ENCODE measurements around the gene NLRP3. TPM values are rescaled to one million over a fixed set of nuclear protein-coding genes. Genes with fewer than 3 reads are reported as not detected.
"Not testable (repeated sequence)": the region's sequence is repeated elsewhere in the genome, so short reads cannot be mapped to it uniquely, and the experiment has no call there.

The NLRP3 gene
- total RNA-seq, 1 donor from 2014 or later, result 1.4 TPM

- DNase-seq, result no peak
These were observed 25.0 kb upstream of the NLRP3 start for GRCh38 chr1:247390996-247391395.

- DNase-seq, result no peak
These were observed 23.9 kb upstream of the NLRP3 start for GRCh38 chr1:247392088-247392487.

- not testable (repeated sequence) for DNase-seq
These were observed 20.9 kb upstream of the NLRP3 start for GRCh38 chr1:247395075-247395474.

DNA sequence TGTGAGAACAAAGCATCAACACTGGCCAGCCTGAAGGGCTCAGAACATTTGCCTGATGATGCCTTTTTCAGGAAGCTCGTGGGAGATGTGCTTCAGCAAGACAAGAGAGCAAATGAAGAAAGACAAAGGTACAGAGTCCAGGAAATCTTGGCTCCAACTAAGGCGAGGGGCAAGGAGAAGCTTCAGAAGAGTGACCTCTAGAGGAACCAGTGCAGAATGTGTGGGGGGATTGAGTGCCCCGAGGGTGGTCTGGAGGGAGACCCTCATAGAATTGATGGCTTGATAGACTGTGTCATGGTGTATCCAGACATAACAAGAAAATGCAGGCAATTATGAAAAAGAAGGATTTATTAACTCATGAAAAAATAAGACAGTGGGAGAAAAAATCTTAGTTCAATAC is 15.3 kb upstream of the NLRP3 start:
- no peak for DNase-seq

- no peak for DNase-seq
These were observed 14.5 kb upstream of the NLRP3 start for GRCh38 chr1:247401310-247402119.

GRCh38 chr1:247402120-247402675 is 13.8 kb upstream of the NLRP3 start:
- no peak for DNase-seq

- DNase-seq, result no peak
These were observed 9.8 kb upstream of the NLRP3 start for GRCh38 chr1:247406014-247406656.

GRCh38 chr1:247407180-247407616 is 8.8 kb upstream of the NLRP3 start:
- DNase-seq, result no peak

DNA sequence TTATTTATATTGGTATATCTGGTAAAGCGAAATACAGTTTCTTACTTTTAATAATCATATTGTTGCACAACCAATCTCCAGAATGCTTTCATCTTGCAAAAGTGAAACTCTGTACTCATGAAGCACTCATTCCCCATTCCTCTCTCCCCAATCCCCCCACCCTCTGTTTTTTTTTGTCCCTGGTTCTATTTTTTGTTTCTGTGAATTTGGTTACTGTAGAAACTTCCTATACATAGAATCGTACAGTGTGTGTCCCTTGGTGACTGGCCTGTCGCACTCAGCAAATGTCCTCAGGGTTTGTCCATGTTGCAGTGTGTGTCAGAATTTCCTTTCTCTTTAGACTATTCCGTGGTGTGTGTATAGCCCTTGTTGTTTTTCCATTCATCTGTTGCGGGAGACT is 7.9 kb upstream of the NLRP3 start:
- no peak for DNase-seq

DNA sequence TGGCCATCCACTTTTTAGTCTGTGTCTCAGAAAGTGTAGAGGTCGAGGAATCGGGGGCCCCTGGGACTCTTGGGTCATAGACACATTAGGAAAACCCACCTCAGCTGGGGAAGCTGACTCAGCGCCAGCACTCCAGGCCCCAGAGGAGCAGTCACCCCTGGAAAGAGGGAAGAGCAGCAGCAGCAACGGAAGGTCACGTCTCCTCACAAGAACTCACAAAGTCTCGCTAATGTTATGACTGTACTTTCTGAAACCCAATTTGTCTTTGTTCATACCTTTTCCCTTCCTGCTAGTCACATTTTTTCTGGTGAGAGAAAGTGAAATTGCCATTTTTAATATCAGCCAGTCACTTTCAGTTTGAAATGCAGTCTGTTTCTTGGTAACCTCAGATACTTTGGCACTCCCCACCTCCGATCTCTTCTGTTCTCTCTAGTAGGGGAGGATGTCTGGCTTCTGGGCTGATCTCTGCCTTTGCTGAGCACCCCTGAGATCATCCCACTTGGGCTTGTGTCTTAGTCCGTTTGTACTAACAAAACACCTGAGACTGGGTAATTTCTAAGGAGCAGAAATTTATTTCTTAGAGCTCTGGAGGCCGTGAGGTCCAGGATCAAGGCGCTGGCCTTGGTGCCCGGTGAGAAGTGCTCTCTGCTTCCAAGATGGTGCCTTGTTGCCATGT is 6.0 kb upstream of the NLRP3 start:
- DNase-seq, result no peak

GRCh38 chr1:247411621-247412327 is 4.2 kb upstream of the NLRP3 start:
- no peak for DNase-seq

- DNase-seq, result no peak
These were observed 1.9 kb downstream of the NLRP3 start for GRCh38 chr1:247417831-247418230.

DNA sequence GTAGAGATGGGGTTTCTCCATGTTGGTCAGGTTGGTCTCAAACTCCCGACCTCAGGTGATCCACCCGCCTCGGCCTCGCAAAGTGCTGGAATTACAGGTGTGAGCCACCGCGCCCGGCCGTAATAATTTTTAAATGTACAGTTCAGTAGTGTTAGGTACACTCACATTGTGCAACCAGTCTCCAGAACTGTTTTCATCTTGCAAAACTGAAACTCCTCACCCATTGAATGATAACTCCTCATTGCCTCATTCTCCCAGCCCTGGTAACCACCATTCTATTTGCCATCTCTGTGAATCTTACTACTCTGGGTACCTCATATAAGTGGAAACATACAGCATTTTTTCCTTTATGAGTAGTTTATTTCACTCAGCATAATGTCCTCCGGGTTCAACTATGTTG is 3.4 kb downstream of the NLRP3 start:
- no peak for DNase-seq

GRCh38 chr1:247421074-247421473 is 5.1 kb downstream of the NLRP3 start:
- DNase-seq, result no peak

- no peak for DNase-seq
These were observed 13.5 kb downstream of the NLRP3 start for GRCh38 chr1:247429496-247429895.

DNA sequence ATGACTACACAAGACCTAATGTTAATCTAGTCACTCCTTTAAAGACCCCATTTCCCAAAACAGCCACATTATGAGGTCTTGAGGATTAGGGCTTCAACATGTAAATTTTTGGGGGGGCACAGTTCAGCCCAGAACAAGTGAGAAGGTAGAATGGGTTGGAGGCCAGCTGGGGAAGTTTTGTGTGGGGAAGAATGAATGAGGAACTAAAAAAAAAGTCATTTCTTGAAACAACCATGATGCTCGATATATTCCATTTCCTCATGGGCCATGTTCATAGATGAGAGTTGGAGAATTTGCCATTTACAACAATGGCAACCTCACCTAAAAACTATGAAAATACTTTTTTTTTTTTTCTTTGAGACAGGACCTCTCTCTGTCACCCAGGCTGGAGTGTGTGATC is 14.5 kb downstream of the NLRP3 start:
- DNase-seq, result no peak

- no peak for DNase-seq
These were observed 15.7 kb downstream of the NLRP3 start for GRCh38 chr1:247431643-247432042.

- no peak for DNase-seq
These were observed 18.0 kb downstream of the NLRP3 start for GRCh38 chr1:247434005-247434404.

GRCh38 chr1:247435030-247435758 is 19.2 kb downstream of the NLRP3 start:
- no peak for DNase-seq

DNA sequence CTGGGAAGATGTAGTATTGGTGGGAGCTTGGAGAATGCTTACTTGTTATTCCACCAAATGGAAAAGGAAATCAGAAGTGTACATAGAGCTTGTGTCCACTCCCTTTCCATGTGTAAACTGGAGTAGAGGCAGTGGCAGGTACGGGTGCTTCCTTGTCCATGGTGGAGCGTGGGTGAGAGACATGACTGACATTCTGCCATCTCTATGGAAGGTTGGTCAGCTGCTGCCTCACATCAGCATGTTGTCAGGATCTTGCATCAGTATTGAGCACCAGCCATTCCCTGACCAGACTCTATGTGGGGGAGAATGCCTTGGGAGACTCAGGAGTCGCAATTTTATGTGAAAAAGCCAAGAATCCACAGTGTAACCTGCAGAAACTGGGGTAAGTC is 19.8 kb downstream of the NLRP3 start:
- no peak for DNase-seq

All from occipital lobe (tissue), 2 donors.